GM23338 (cell line): ENCODE measurements around the gene TMEM147. TPM values are rescaled to one million over a fixed set of nuclear protein-coding genes. Genes with fewer than 3 reads are reported as not detected.

Experiments used
- ATAC-seq: fragments of 200-7000 bp; cut with Tn5 transposase; 3 replicates; pipeline ENCODE4 v1.9.1; 2020
- DNase-seq: peaks from one replicate; pipeline ENCODE4 v3.0.0-alpha.2; 2015; ENCODE audit warnings: low spot score
- H2AFZ ChIP-seq: fragments of 200-600 bp; sonication (generic); 2 replicates; pipeline ENCODE4 v1.8.0; 2016; ENCODE audit warnings: antibody characterized with exemption, mild to moderate bottlenecking, moderate library complexity
- H3F3A ChIP-seq: fragments of 200-600 bp; sonication (generic); replicated peaks from 2 replicates; pipeline ENCODE4 v1.8.0; 2017; ENCODE audit warnings: antibody characterized with exemption, mixed run types, low read depth
- H3K27ac ChIP-seq: fragments of 200-600 bp; sonication (generic); 2 replicates; pipeline ENCODE4 v1.6.1; 2016; ENCODE audit warnings: low read depth
- H3K27me3 ChIP-seq: fragments of 200-600 bp; sonication (generic); 2 replicates; pipeline ENCODE4 v1.8.0; 2016; ENCODE audit warnings: mild to moderate bottlenecking, mixed run types, moderate library complexity; ENCODE audit not compliant: insufficient read depth
- H3K36me3 ChIP-seq: fragments of 200-600 bp; sonication (generic); 2 replicates; pipeline ENCODE4 v1.8.0; 2016; ENCODE audit warnings: mild to moderate bottlenecking; ENCODE audit not compliant: insufficient read depth
- H3K4me1 ChIP-seq: fragments of 200-600 bp; sonication (generic); 2 replicates; pipeline ENCODE4 v1.8.0; 2016; ENCODE audit warnings: mild to moderate bottlenecking, moderate library complexity; ENCODE audit not compliant: insufficient read depth
- H3K4me2 ChIP-seq: fragments of 200-600 bp; sonication (generic); 2 replicates; pipeline ENCODE4 v1.7.1; 2017; ENCODE audit warnings: mixed run types
- H3K4me3 ChIP-seq: fragments of 200-600 bp; sonication (generic); 2 replicates; pipeline ENCODE4 v1.6.1; 2016; ENCODE audit warnings: mixed run types
- H3K79me2 ChIP-seq: fragments of 200-600 bp; sonication (generic); replicated peaks from 2 replicates; pipeline ENCODE4 v1.8.0; 2017; ENCODE audit warnings: mild to moderate bottlenecking; ENCODE audit not compliant: insufficient read depth
- H3K9me2 ChIP-seq: fragments of 200-600 bp; sonication (generic); 2 replicates; pipeline ENCODE4 v1.8.0; 2017; ENCODE audit not compliant: insufficient read depth
- H4K20me1 ChIP-seq: fragments of 200-600 bp; sonication (generic); replicated peaks from 2 replicates; pipeline ENCODE4 v1.8.0; 2017; ENCODE audit warnings: mild to moderate bottlenecking; ENCODE audit not compliant: insufficient read depth
- H3K27ac Mint-ChIP-seq: 2 replicates; pipeline ENCODE4 v1.8.0; 2020; ENCODE audit warnings: inconsistent platforms, mild to moderate bottlenecking, moderate library complexity, mixed read lengths
- H3K27me3 Mint-ChIP-seq: 3 replicates; pipeline ENCODE4 v1.8.0; 2022; ENCODE audit warnings: low read depth, mild to moderate bottlenecking, moderate library complexity, mixed read lengths, inconsistent platforms; ENCODE audit not compliant: insufficient read depth, poor library complexity
- H3K36me3 Mint-ChIP-seq: 3 replicates; pipeline ENCODE4 v1.8.0; 2021; ENCODE audit warnings: low read depth, mild to moderate bottlenecking, inconsistent platforms, moderate library complexity, mixed read lengths
- H3K4me1 Mint-ChIP-seq: 3 replicates; pipeline ENCODE4 v1.8.0; 2020; ENCODE audit warnings: mild to moderate bottlenecking, inconsistent platforms, mixed read lengths
- H3K4me3 Mint-ChIP-seq: 3 replicates; pipeline ENCODE4 v1.8.0; 2021; ENCODE audit warnings: moderate library complexity, mild to moderate bottlenecking, inconsistent platforms, mixed read lengths
- H3K9me3 Mint-ChIP-seq: 3 replicates; pipeline ENCODE4 v1.8.0; 2020; ENCODE audit warnings: moderate library complexity, mild to moderate bottlenecking, inconsistent platforms, mixed read lengths
- CREB1 ChIP-seq: fragments of 250-450 bp; sonication (Bioruptor Pico); IDR thresholded peaks from 2 replicates; pipeline ENCODE4 v1.5.0; 2020; ENCODE audit warnings: low read depth, mild to moderate bottlenecking, moderate library complexity
- CTCF ChIP-seq, 2 experiments: fragments of 200-600 bp in 1 of 2; sonication (generic) in 1 of 2; conservative IDR thresholded peaks; 2 replicates each; pipeline versions ENCODE4 v1.5.1 to v1.6.1; 2016 to 2017; ENCODE audit warnings: antibody characterized with exemption in 2 of 2, low read depth in 2 of 2, mild to moderate bottlenecking in 2 of 2, moderate library complexity in 1 of 2
- ETS1 ChIP-seq: IDR thresholded peaks from 2 replicates; pipeline ENCODE4 v1.6.1; 2016; ENCODE audit warnings: antibody characterized with exemption
- EZH2 ChIP-seq: fragments of 200-600 bp; sonication (generic); IDR thresholded peaks from one replicate; pipeline ENCODE4 v1.8.0; 2017; ENCODE audit warnings: antibody characterized with exemption, mild to moderate bottlenecking, low read depth; ENCODE audit not compliant: unreplicated experiment
- JUNB ChIP-seq: IDR thresholded peaks from one replicate; pipeline ENCODE4 v1.6.1; 2016; ENCODE audit warnings: antibody characterized with exemption; ENCODE audit not compliant: unreplicated experiment
- NANOG ChIP-seq: IDR thresholded peaks from 2 replicates; pipeline ENCODE4 v1.6.1; 2016; ENCODE audit warnings: antibody characterized with exemption, borderline replicate concordance
- POLR2AphosphoS5 ChIP-seq: IDR thresholded peaks from 2 replicates; pipeline ENCODE4 v1.6.1; 2016; ENCODE audit warnings: antibody characterized with exemption, low read depth
- REST ChIP-seq: IDR thresholded peaks from one replicate; pipeline ENCODE4 v1.6.1; 2018; ENCODE audit warnings: antibody characterized with exemption; ENCODE audit not compliant: unreplicated experiment
- STAT1 ChIP-seq: IDR thresholded peaks from one replicate; pipeline ENCODE4 v1.6.1; 2016; ENCODE audit warnings: antibody characterized with exemption; ENCODE audit not compliant: unreplicated experiment
- ZNF114 ChIP-seq: fragments of 250-450 bp; sonication (Bioruptor Pico); IDR thresholded peaks from 2 replicates; pipeline ENCODE4 v1.5.0; 2020; ENCODE audit warnings: mild to moderate bottlenecking, moderate library complexity
- ZNF331 ChIP-seq: fragments of 250-450 bp; sonication (Bioruptor Pico); IDR thresholded peaks from 2 replicates; pipeline ENCODE4 v1.5.0; 2020; ENCODE audit warnings: low read depth, mild to moderate bottlenecking, moderate library complexity
- polyA plus RNA-seq: library from polyadenylated mRNA; unstranded; fragments of >200 nt; fragmentation: Nextera tagmentation; extraction: Ambion mirVana; gene quantifications from 2 replicates; pipeline ENCODE4 v1.2.1, GENCODE V29; 2016
- total RNA-seq: library from RNA; depleted of rRNA; stranded (reverse); fragments of >200 nt; shearing (Covaris generic); gene quantifications from 2 replicates; pipeline ENCODE4 v1.2.3, GENCODE V29; 2014

Gene TMEM147
- total and polyA plus RNA-seq, 2 experiments from 2014 or later: 164 to 272 TPM

GRCh38 chr19:35542209-35542608 is 3.2 kb upstream of the TMEM147 start:
- H3K4me2 ChIP-seq: no peak overlapping the region
- Mint-ChIP-seq H3K27me3 (peaks cover 7% of the 10 kb centered on the region), H3K4me1 (peaks cover 35% of the 10 kb centered on the region), H3K9me3 (no peaks in the 10 kb centered on the region), H3K27ac (no peak overlapping the region), H3K4me3 (no peak overlapping the region), H3K36me3 (peaks cover 47% of the 10 kb centered on the region)
- H3K9me2 ChIP-seq: no peaks in the 10 kb centered on the region
- H3K79me2 ChIP-seq: peaks cover 27% of the 10 kb centered on the region
- no peak overlapping the region for H2AFZ ChIP-seq
- DNase-seq (no peak), ATAC-seq (no peak)
- peaks cover 7% of the 10 kb centered on the region; the same call in 1 of the 2 replicates for H3K36me3 ChIP-seq
- H3K27ac ChIP-seq: no peak overlapping the region
- 0 out of 2 replicates have a peak, but pooled peaks cover 4% of the 10 kb centered on the region for H3F3A ChIP-seq
- no peaks in the 10 kb centered on the region for H3K27me3 ChIP-seq
- TF ChIP-seq CREB1: no peak
- no peak for TF ChIP-seq ZNF331 (CRISPR knock-in tag)
- no peak for TF ChIP-seq POLR2AphosphoS5
- no peak for TF ChIP-seq STAT1
- H4K20me1 ChIP-seq: no peaks in the 10 kb centered on the region; the same call in 1 of the 2 replicates
- H3K4me1 ChIP-seq: peaks cover 15% of the 10 kb centered on the region
- no peak overlapping the region for H3K4me3 ChIP-seq

GRCh38 chr19:35543280-35544109 is 1.9 kb upstream of the TMEM147 start:
- Histone ChIP-seq H3K79me2 (peaks cover 27% of the 10 kb centered on the region), H3K4me3 (peak overlapping the region; percentile 99), H3F3A (peaks cover 7% of the 10 kb centered on the region; the same call in 1 of the 2 replicates), H3K36me3 (peaks cover 7% of the 10 kb centered on the region; the same call in 1 of the 2 replicates), H2AFZ (no peak overlapping the region), H3K4me2 (no peak overlapping the region), H4K20me1 (no peaks in the 10 kb centered on the region; the same call in 1 of the 2 replicates), H3K9me2 (no peaks in the 10 kb centered on the region), H3K4me1 (peaks cover 15% of the 10 kb centered on the region), H3K27me3 (no peaks in the 10 kb centered on the region), H3K27ac (no peak overlapping the region)
- DNase-seq (no peak), ATAC-seq (no peak)
- H3K36me3 Mint-ChIP-seq: peaks cover 55% of the 10 kb centered on the region
- no peak overlapping the region for H3K27ac Mint-ChIP-seq
- H3K9me3 Mint-ChIP-seq: no peaks in the 10 kb centered on the region
- peak overlapping the region; percentile 99; the same call in 1 of the 3 replicates for H3K4me3 Mint-ChIP-seq
- peaks cover 6% of the 10 kb centered on the region for H3K27me3 Mint-ChIP-seq
- peaks cover 36% of the 10 kb centered on the region for H3K4me1 Mint-ChIP-seq
- TF ChIP-seq REST: no peak
- TF ChIP-seq NANOG: no peak
- no peak for TF ChIP-seq JUNB
- no peak for TF ChIP-seq CTCF (conservative IDR thresholded peaks at IDR 0.05; ENCODE audit: low read depth in 2 of 2)
- TF ChIP-seq STAT1: no peak
- no peak for TF ChIP-seq CREB1
- TF ChIP-seq EZH2: no peak
- no peak for TF ChIP-seq ZNF331 (CRISPR knock-in tag)
- no peak for TF ChIP-seq ETS1
- TF ChIP-seq POLR2AphosphoS5: no peak
- TF ChIP-seq ZNF114 (CRISPR knock-in tag): no peak
